K562 (cell line): Measurements from ENCODE around the gene GNAI3. TPM values are rescaled to one million over a fixed set of nuclear protein-coding genes. Genes with fewer than 3 reads are reported as not detected.

Experiments used
- CTCF ChIP-seq, 3 experiments: IDR thresholded peaks in 2 of 3; conservative IDR thresholded peaks in 1 of 3; 2 replicates each; pipeline ENCODE4 v1.5.1; 2011 to 2012; ENCODE audit warnings: low read length in 3 of 3, mild to moderate bottlenecking in 3 of 3, control low read depth in 2 of 3, improper control_type of control experiment in 1 of 3, inconsistent platforms in 1 of 3, low read depth in 1 of 3, mixed read lengths in 1 of 3, moderate library complexity in 1 of 3; ENCODE audit not compliant: insufficient read depth in 2 of 3
- DDX20 ChIP-seq: fragments of 450-650 bp; IDR thresholded peaks from 2 replicates; pipeline ENCODE4 v1.6.1; 2016; ENCODE audit warnings: missing genetic modification characterization, low read depth, mild to moderate bottlenecking, missing compliant biosample characterization, moderate library complexity
- HDGF ChIP-seq: fragments of 450-650 bp; IDR thresholded peaks from 2 replicates; pipeline ENCODE4 v1.6.1; 2016
- MNT ChIP-seq, 2 experiments: fragments of 450-650 bp; conservative IDR thresholded peaks; 2 replicates each; pipeline ENCODE4 v1.6.1; 2017; ENCODE audit warnings: mild to moderate bottlenecking in 2 of 2, moderate library complexity in 2 of 2
- NBN ChIP-seq: fragments of 450-650 bp; IDR thresholded peaks from 2 replicates; pipeline ENCODE4 v1.6.1; 2016; ENCODE audit warnings: low read depth, mild to moderate bottlenecking
- NR2C1 ChIP-seq, 2 experiments: fragments of 450-650 bp; IDR thresholded peaks; 2 replicates each; pipeline ENCODE4 v1.6.1; 2017; ENCODE audit warnings: mild to moderate bottlenecking in 2 of 2, antibody characterized with exemption in 1 of 2, inconsistent platforms in 1 of 2, missing compliant biosample characterization in 1 of 2, missing genetic modification characterization in 1 of 2
- NR4A1 ChIP-seq, 2 experiments: fragments of 250-450 bp in 1 of 2; fragments of 450-650 bp in 1 of 2; sonication (Bioruptor Pico) in 1 of 2; IDR thresholded peaks; 2 replicates each; pipeline versions ENCODE4 v1.4.0 to v1.6.1; 2016 to 2020; ENCODE audit warnings: mild to moderate bottlenecking in 2 of 2, missing compliant biosample characterization in 1 of 2, missing genetic modification characterization in 1 of 2, moderate library complexity in 1 of 2
- PBX2 ChIP-seq, 2 experiments: IDR thresholded peaks in 1 of 2; conservative IDR thresholded peaks in 1 of 2; 2 replicates each; pipeline ENCODE4 v1.6.1; 2016; ENCODE audit warnings: low read depth in 2 of 2, mild to moderate bottlenecking in 1 of 2, missing compliant biosample characterization in 1 of 2, missing genetic modification characterization in 1 of 2, moderate library complexity in 1 of 2
- SOX6 ChIP-seq: fragments of 450-650 bp; IDR thresholded peaks from 2 replicates; pipeline ENCODE4 v1.6.1; 2014; ENCODE audit warnings: mild to moderate bottlenecking
- TAF9B ChIP-seq: fragments of 450-650 bp; IDR thresholded peaks from 2 replicates; pipeline ENCODE4 v1.6.1; 2018; ENCODE audit warnings: mild to moderate bottlenecking; ENCODE audit not compliant: partially characterized antibody
- ZBTB17 ChIP-seq: fragments of 450-650 bp; formaldehyde crosslinking; IDR thresholded peaks from 2 replicates; pipeline ENCODE4 v1.4.0; 2020; ENCODE audit warnings: mild to moderate bottlenecking
- ZNF174 ChIP-seq: fragments of 250-450 bp; sonication (Bioruptor Pico); IDR thresholded peaks from 2 replicates; pipeline ENCODE4 v1.4.0; 2020; ENCODE audit warnings: mild to moderate bottlenecking
- ZNF263 ChIP-seq: sonication (generic); formaldehyde crosslinking; IDR thresholded peaks from 2 replicates; pipeline ENCODE4 v1.8.0; 2022; ENCODE audit warnings: mild to moderate bottlenecking, missing genetic modification reagents, borderline replicate concordance
- ZNF41 ChIP-seq: fragments of 250-450 bp; sonication (Bioruptor Pico); conservative IDR thresholded peaks from 2 replicates; pipeline ENCODE4 v1.4.0; 2020; ENCODE audit warnings: mild to moderate bottlenecking
- ZNF778 ChIP-seq: fragments of 450-650 bp; formaldehyde crosslinking; IDR thresholded peaks from 2 replicates; pipeline ENCODE4 v1.4.0; 2020; ENCODE audit warnings: mild to moderate bottlenecking, moderate library complexity
- polyA plus RNA-seq, 8 experiments: library from polyadenylated mRNA; depleted of rRNA in 4 of 8; stranded (reverse) in 5 of 8; unstranded in 3 of 8; fragments of >200 nt; fragmentation: Nextera tagmentation in 2 of 8; fragmentation: Illumina TruSeq in 1 of 8; extraction: Ambion mirVana in 2 of 8; extraction: Trizol in 1 of 8; gene quantifications; 2 replicates each; pipeline versions ENCODE4 v1.2.1 to v1.2.3, GENCODE V29; 2011 to 2014; ENCODE audit warnings: inconsistent platforms in 1 of 8, missing spikeins in 1 of 8
- total RNA-seq, 7 experiments: library from RNA; depleted of rRNA in 6 of 7; stranded (reverse); fragments of >200 nt in 6 of 7; fragmentation: Illumina TruSeq in 2 of 7; extraction: Trizol in 2 of 7; gene quantifications; 2 replicates each; pipeline versions ENCODE4 v1.2.1 to v1.2.3, GENCODE V29; 2011 to 2021; ENCODE audit warnings: low replicate concordance in 1 of 7
- TF ChIP-seq, protein P1 (sequence below): fragments of 200-800 bp; sonication (Bioruptor generic); IDR thresholded peaks from 2 replicates; pipeline ENCODE4 v1.6.1; 2017; ENCODE audit warnings: missing genetic modification characterization, missing compliant biosample characterization

GNAI3 gene
- total and polyA plus RNA-seq, 9 of the 15 experiments (the other 6 are each of a cell fraction or from before 2014, with no cell fraction given): 6.3 to 13.2 (median 8.9) TPM

- TF ChIP-seq DDX20 (tag) (0 out of 2 replicates have a peak, but pooled peaks have one; percentile 29), SOX6 (0 out of 2 replicates have a peak, but pooled peaks have one; percentile 15), HDGF (no peak), ZNF41 (CRISPR knock-in tag) (no peak), ZNF174 (CRISPR knock-in tag) (no peak), PBX2 (CRISPR knock-in tag; IDR thresholded peaks at IDR 0.05; ENCODE audit: low read depth) (no peak), PBX2 (tag; conservative IDR thresholded peaks at IDR 0.05; ENCODE audit: low read depth) (peak; percentile 82), NR4A1 (CRISPR knock-in tag; IDR thresholded peaks at IDR 0.05) (no peak), NR4A1 (tag; IDR thresholded peaks at IDR 0.05) (peak; percentile 52; the same call in 1 of the 2 replicates), MNT (conservative IDR thresholded peaks at IDR 0.05) (peak; percentile 54 to 60), NR2C1 (IDR thresholded peaks at IDR 0.05) (peak; percentile 21; the same call in 1 of the 2 replicates), NR2C1 (tag; IDR thresholded peaks at IDR 0.05) (no peak), ZNF263 (peak; percentile 18; the same call in 1 of the 2 replicates), NBN (peak; percentile 26; the same call in 1 of the 2 replicates), CTCF (IDR thresholded peaks at IDR 0.05 in 2 of 3, conservative IDR thresholded peaks at IDR 0.05 in 1 of 3; ENCODE audit: insufficient read depth in 2 of 3, low read depth in 1 of 3, low read length in 3 of 3) (peak; percentile 91 to 99 (median 93)), TAF9B (no peak), ZNF778 (CRISPR knock-in tag) (no peak), ZBTB17 (CRISPR knock-in tag) (no peak)
- TF ChIP-seq, protein P1, sequence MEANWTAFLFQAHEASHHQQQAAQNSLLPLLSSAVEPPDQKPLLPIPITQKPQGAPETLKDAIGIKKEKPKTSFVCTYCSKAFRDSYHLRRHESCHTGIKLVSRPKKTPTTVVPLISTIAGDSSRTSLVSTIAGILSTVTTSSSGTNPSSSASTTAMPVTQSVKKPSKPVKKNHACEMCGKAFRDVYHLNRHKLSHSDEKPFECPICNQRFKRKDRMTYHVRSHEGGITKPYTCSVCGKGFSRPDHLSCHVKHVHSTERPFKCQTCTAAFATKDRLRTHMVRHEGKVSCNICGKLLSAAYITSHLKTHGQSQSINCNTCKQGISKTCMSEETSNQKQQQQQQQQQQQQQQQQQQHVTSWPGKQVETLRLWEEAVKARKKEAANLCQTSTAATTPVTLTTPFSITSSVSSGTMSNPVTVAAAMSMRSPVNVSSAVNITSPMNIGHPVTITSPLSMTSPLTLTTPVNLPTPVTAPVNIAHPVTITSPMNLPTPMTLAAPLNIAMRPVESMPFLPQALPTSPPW: peak; percentile 84
Observed at GRCh38 chr1:109546311-109547109, 1.9 kb upstream of the GNAI3 start (continued).
